Panc1 (cell line): Measurements from ENCODE around the gene TNFSF13. TPM values are rescaled to one million over a fixed set of nuclear protein-coding genes. Genes with fewer than 3 reads are reported as not detected.

Experiments
- ATAC-seq: fragments of 200-7000 bp; cut with Tn5 transposase; 2 replicates; pipeline ENCODE4 v1.9.1; 2020; ENCODE audit warnings: mild to moderate bottlenecking, moderate library complexity
- BruUV-seq: library from RNA; stranded (reverse); fragments of 400-500 nt; replicated peaks from 2 replicates; lab custom pipeline; 2021; lab: Mats Ljungman, UMichigan
- CTCF ChIA-PET: fragments of 300-600 bp; sonication (Branson Sonifier 250); formaldehyde crosslinking; loops from one replicate; lab custom pipeline; 2022; ENCODE audit warnings: antibody characterized with exemption; lab: Charles Lee
- POLR2A ChIA-PET: fragments of 300-600 bp; sonication (Branson Sonifier 250); formaldehyde crosslinking; loops from one replicate; lab custom pipeline; 2022; ENCODE audit warnings: antibody characterized with exemption; lab: Charles Lee
- DNase-seq: peaks from one replicate; pipeline ENCODE4 v3.0.0-alpha.2; 2010; ENCODE audit warnings: low read depth, low spot score
- H3K27ac ChIP-seq: 2 replicates; pipeline ENCODE4 v1.5.1; 2011; ENCODE audit warnings: mild to moderate bottlenecking, low read length, inconsistent platforms
- H3K27me3 ChIP-seq: fragments of 200-500 bp; sonication (Bioruptor generic); 2 replicates; pipeline ENCODE4 v1.6.0; 2014; ENCODE audit warnings: low read length, inconsistent platforms; ENCODE audit not compliant: control insufficient read depth, insufficient read depth
- H3K36me3 ChIP-seq: fragments of 200-500 bp; sonication (Bioruptor generic); 2 replicates; pipeline ENCODE4 v1.5.1; 2014; ENCODE audit warnings: inconsistent platforms, mild to moderate bottlenecking, low read length, moderate library complexity; ENCODE audit not compliant: control insufficient read depth, insufficient read depth
- H3K4me1 ChIP-seq: 2 replicates; pipeline ENCODE4 v1.5.1; 2011; ENCODE audit warnings: inconsistent platforms, mild to moderate bottlenecking, low read length, moderate library complexity; ENCODE audit not compliant: control insufficient read depth, insufficient read depth
- H3K4me3 ChIP-seq, 2 experiments: 2 replicates each; pipeline ENCODE4 v1.5.1; 2011 to 2012; ENCODE audit warnings: low read depth in 2 of 2, low read length in 2 of 2, mild to moderate bottlenecking in 2 of 2, inconsistent platforms in 1 of 2, moderate library complexity in 1 of 2
- H3K9me3 ChIP-seq: fragments of 200-500 bp; sonication (Bioruptor generic); 2 replicates; pipeline ENCODE4 v1.5.1; 2014; ENCODE audit warnings: low read depth, mild to moderate bottlenecking, inconsistent platforms, low read length, moderate library complexity; ENCODE audit not compliant: control insufficient read depth, insufficient read depth
- POLR2AphosphoS5 ChIP-seq: IDR thresholded peaks from 2 replicates; pipeline ENCODE4 v1.6.1; 2012; ENCODE audit warnings: mild to moderate bottlenecking, low read depth, low read length, moderate library complexity
- SIN3A ChIP-seq: IDR thresholded peaks from 2 replicates; pipeline ENCODE4 v1.6.1; 2012; ENCODE audit warnings: low read depth, mild to moderate bottlenecking, low read length, moderate library complexity, borderline replicate concordance; ENCODE audit not compliant: insufficient read depth
- TCF7L2 ChIP-seq: IDR thresholded peaks from 2 replicates; pipeline ENCODE4 v1.6.1; 2011; ENCODE audit warnings: mild to moderate bottlenecking, low read depth, low read length, inconsistent platforms
- in situ Hi-C: cut with HindIII; loops from 2 replicates; pipeline ENCODE4 v1.10.0; 2016; ENCODE audit warnings: low sequenced_read_pairs, low pct_unique_long_range_greater_than_20kb
- intact Hi-C: fragments of 100-400 bp; cut with micrococcal nuclease; formaldehyde crosslinking; loops from one replicate; pipeline ENCODE4 v1.10.0; 2022; ENCODE audit not compliant: unreplicated experiment
- total RNA-seq: library from RNA; stranded (reverse); gene quantifications from one replicate; pipeline ENCODE4 v1.2.1, GENCODE V29; 2021; ENCODE audit not compliant: unreplicated experiment
- TF ChIP-seq, protein P1 (sequence below), 2 experiments: IDR thresholded peaks; 2 replicates each; pipeline ENCODE4 v1.6.1; 2011 to 2012; ENCODE audit warnings: low read depth in 2 of 2, control low read depth in 1 of 2, low read length in 1 of 2, mild to moderate bottlenecking in 1 of 2, moderate library complexity in 1 of 2; ENCODE audit not compliant: insufficient read depth in 1 of 2
- TF ChIP-seq, protein P2 (sequence below): fragments of 450-650 bp; IDR thresholded peaks from 2 replicates; pipeline ENCODE4 v1.5.1; 2017; ENCODE audit warnings: mild to moderate bottlenecking

TNFSF13 gene
- total RNA-seq, 1 experiment from 2014 or later: 2.3 TPM

GRCh38 chr17:7557147-7557764, 1.3 kb upstream of the TNFSF13 start:
- H3K27ac ChIP-seq: peak overlapping the region; percentile 76; the same call in 1 of the 2 replicates
- no peak overlapping the region for H3K4me3 ChIP-seq
- peaks cover 1% of the 10 kb centered on the region; the same call in 1 of the 2 replicates for H3K36me3 ChIP-seq
- peaks cover 30% of the 10 kb centered on the region for H3K4me1 ChIP-seq
- H3K27me3 ChIP-seq: no peaks in the 10 kb centered on the region
- in situ Hi-C loops (no loop called here), intact Hi-C loops (no loop called here)
- DNase-seq (no peak), ATAC-seq (no peak)
- POLR2A ChIA-PET: interaction anchor here (0.6 kb wide), 1 partner anchor 81 kb away, joined by 3 read pairs; no protein-coding TSS in a partner anchor
- H3K9me3 ChIP-seq: no peaks in the 10 kb centered on the region
- BruUV-seq: no TSS peak
- CTCF ChIA-PET: no interaction called here
- TF ChIP-seq, protein P1, sequence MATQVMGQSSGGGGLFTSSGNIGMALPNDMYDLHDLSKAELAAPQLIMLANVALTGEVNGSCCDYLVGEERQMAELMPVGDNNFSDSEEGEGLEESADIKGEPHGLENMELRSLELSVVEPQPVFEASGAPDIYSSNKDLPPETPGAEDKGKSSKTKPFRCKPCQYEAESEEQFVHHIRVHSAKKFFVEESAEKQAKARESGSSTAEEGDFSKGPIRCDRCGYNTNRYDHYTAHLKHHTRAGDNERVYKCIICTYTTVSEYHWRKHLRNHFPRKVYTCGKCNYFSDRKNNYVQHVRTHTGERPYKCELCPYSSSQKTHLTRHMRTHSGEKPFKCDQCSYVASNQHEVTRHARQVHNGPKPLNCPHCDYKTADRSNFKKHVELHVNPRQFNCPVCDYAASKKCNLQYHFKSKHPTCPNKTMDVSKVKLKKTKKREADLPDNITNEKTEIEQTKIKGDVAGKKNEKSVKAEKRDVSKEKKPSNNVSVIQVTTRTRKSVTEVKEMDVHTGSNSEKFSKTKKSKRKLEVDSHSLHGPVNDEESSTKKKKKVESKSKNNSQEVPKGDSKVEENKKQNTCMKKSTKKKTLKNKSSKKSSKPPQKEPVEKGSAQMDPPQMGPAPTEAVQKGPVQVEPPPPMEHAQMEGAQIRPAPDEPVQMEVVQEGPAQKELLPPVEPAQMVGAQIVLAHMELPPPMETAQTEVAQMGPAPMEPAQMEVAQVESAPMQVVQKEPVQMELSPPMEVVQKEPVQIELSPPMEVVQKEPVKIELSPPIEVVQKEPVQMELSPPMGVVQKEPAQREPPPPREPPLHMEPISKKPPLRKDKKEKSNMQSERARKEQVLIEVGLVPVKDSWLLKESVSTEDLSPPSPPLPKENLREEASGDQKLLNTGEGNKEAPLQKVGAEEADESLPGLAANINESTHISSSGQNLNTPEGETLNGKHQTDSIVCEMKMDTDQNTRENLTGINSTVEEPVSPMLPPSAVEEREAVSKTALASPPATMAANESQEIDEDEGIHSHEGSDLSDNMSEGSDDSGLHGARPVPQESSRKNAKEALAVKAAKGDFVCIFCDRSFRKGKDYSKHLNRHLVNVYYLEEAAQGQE (IDR thresholded peaks at IDR 0.05; ENCODE audit: insufficient read depth in 1 of 2, low read depth in 2 of 2, low read length in 1 of 2): no peak
- TF ChIP-seq, protein P2, sequence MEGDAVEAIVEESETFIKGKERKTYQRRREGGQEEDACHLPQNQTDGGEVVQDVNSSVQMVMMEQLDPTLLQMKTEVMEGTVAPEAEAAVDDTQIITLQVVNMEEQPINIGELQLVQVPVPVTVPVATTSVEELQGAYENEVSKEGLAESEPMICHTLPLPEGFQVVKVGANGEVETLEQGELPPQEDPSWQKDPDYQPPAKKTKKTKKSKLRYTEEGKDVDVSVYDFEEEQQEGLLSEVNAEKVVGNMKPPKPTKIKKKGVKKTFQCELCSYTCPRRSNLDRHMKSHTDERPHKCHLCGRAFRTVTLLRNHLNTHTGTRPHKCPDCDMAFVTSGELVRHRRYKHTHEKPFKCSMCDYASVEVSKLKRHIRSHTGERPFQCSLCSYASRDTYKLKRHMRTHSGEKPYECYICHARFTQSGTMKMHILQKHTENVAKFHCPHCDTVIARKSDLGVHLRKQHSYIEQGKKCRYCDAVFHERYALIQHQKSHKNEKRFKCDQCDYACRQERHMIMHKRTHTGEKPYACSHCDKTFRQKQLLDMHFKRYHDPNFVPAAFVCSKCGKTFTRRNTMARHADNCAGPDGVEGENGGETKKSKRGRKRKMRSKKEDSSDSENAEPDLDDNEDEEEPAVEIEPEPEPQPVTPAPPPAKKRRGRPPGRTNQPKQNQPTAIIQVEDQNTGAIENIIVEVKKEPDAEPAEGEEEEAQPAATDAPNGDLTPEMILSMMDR: no peak
- no peak for TF ChIP-seq TCF7L2
- TF ChIP-seq POLR2AphosphoS5: no peak
- TF ChIP-seq SIN3A: no peak

DNA sequence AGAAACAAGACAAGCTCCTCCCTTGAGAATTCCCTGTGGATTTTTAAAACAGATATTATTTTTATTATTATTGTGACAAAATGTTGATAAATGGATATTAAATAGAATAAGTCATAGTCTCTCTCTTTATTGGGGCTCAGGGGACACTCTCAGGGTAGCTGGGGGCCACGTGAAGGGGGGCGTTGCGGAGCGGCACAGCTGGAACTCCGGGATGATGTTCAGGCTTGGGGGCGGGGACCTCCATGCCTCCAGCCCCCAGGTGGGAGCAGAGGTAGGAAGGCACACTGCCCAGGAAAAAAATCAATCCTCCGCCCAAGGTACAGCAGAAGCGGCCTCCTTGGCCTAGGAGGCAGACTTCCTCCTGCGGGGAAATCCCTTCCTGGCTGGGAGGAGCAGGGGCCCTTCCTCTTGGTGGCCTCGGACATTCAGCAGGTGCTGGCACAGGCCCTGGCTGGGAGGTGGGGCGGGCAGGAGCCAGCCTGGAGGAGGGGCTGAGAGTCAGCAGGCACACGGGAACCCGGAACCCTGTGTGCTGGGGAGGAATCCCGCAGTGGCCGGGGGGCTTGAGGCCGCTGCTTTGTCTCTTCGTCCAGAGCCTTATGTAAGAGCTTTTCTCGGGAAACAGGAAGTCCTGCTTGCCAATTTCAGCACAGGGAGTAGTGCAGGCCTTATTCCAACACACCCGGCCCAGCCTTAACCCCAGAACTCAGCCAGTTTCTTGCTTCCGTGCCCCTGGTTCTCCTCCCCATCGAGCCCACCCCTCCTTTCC, 591 bp upstream of the TNFSF13 start:
- ChIA-PET POLR2A (no interaction called here), CTCF (interaction anchor here (0.6 kb wide), 1 partner anchor 151 kb away, joined by 4 read pairs; no protein-coding TSS in a partner anchor)
- no TSS peak for BruUV-seq
- no peaks in the 10 kb centered on the region for H3K9me3 ChIP-seq
- no peaks in the 10 kb centered on the region for H3K27me3 ChIP-seq
- ATAC-seq (peak; percentile 44), DNase-seq (no peak)
- H3K4me1 ChIP-seq: peaks cover 30% of the 10 kb centered on the region
- TF ChIP-seq, protein P2: no peak
- TF ChIP-seq SIN3A: no peak
- TF ChIP-seq, protein P1 (IDR thresholded peaks at IDR 0.05; ENCODE audit: insufficient read depth in 1 of 2, low read depth in 2 of 2, low read length in 1 of 2): no peak
- TF ChIP-seq TCF7L2: no peak
- TF ChIP-seq POLR2AphosphoS5: no peak
- peaks cover 4% of the 10 kb centered on the region; the same call in 1 of the 2 replicates for H3K36me3 ChIP-seq
- in situ Hi-C loops (no loop called here), intact Hi-C loops (no loop called here)
- peak overlapping the region in 1 of 2 experiments; percentile 23; a peak in 2 of 4 replicates for H3K4me3 ChIP-seq
- H3K27ac ChIP-seq: peak overlapping the region; percentile 76
